ENCODE results near the gene DUSP28. TPM values are rescaled to one million over a fixed set of nuclear protein-coding genes. Genes with fewer than 3 reads are reported as not detected.

The DUSP28 gene
- total RNA-seq, 2 donors from 2014 or later, result 5.8 to 14.3 TPM

GRCh38 chr2:240523451-240524281 lies 36.5 kb upstream of the DUSP28 start:
- Histone ChIP-seq H3K4me3 (no peak overlapping the region), H3K27me3 (replicated peaks; ENCODE audit: insufficient read depth) (no peaks in the 10 kb centered on the region), H3K27ac (no peak overlapping the region), H3K9me3 (no peaks in the 10 kb centered on the region), H3K4me1 (ENCODE audit: control insufficient read depth in 1 of 2, low read depth in 2 of 2) (peaks cover 0 to 13% of the 10 kb centered on the region in 2 donors), H3K36me3 (peaks cover 12% of the 10 kb centered on the region)
- no peak for DNase-seq (ENCODE audit: low spot score)
- no peak for ATAC-seq (ENCODE audit: insufficient number of reproducible peaks, low FRiP score, low read depth)
- TF ChIP-seq, protein P1, sequence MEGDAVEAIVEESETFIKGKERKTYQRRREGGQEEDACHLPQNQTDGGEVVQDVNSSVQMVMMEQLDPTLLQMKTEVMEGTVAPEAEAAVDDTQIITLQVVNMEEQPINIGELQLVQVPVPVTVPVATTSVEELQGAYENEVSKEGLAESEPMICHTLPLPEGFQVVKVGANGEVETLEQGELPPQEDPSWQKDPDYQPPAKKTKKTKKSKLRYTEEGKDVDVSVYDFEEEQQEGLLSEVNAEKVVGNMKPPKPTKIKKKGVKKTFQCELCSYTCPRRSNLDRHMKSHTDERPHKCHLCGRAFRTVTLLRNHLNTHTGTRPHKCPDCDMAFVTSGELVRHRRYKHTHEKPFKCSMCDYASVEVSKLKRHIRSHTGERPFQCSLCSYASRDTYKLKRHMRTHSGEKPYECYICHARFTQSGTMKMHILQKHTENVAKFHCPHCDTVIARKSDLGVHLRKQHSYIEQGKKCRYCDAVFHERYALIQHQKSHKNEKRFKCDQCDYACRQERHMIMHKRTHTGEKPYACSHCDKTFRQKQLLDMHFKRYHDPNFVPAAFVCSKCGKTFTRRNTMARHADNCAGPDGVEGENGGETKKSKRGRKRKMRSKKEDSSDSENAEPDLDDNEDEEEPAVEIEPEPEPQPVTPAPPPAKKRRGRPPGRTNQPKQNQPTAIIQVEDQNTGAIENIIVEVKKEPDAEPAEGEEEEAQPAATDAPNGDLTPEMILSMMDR (IDR thresholded peaks at IDR 0.05), result no peak

DNA sequence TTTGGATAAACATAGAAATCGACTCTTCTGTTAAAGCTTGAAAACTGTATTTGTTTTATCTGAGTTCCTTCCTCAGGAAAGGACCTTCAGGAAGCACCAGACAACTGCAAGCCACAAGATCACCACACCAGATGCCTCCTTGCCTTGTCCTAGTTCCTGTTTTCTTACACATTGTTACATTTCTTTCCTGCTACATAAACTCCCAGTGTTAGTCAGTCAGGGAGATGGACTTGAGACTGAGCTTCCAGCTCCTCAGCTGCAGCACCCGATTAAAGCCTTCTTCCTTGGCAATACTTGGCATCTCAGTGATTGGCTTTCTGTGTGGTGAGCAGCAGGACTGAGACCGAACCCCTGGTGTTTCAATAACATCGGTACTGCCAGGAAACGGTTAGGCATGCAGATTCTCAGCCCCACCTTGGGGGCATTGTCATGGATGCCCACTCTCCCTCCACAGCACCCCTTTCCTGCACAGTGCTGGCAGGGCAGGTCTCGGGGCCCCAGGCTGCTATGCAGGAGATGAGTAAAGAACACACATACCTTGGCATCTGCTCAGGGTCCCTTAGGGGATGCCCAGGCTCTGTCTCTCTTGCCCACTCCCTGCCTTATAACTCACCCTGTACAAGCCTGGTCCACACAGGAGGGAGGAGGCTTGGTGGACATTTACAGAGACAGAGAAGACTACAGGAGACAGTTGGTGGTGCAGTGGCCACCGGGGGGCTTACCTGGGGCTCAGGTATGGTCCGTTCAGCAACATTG lies 35.0 kb upstream of the DUSP28 start:
- Histone ChIP-seq H3K36me3 (peaks cover 12% of the 10 kb centered on the region), H3K27ac (no peak overlapping the region), H3K27me3 (replicated peaks; ENCODE audit: insufficient read depth) (no peaks in the 10 kb centered on the region), H3K9me3 (no peaks in the 10 kb centered on the region), H3K4me1 (ENCODE audit: control insufficient read depth in 1 of 2, low read depth in 2 of 2) (peaks cover 0 to 5% of the 10 kb centered on the region in 2 donors), H3K4me3 (no peak overlapping the region)
- no peak for DNase-seq (ENCODE audit: low spot score)
- no peak for ATAC-seq (ENCODE audit: insufficient number of reproducible peaks, low FRiP score, low read depth)
- TF ChIP-seq, protein P1 (IDR thresholded peaks at IDR 0.05), result no peak

GRCh38 chr2:240525802-240526201 lies 34.4 kb upstream of the DUSP28 start:
- no peak for DNase-seq (ENCODE audit: low spot score)
- H3K27me3 ChIP-seq (replicated peaks; ENCODE audit: insufficient read depth), result no peaks in the 10 kb centered on the region
- no peak overlapping the region for H3K4me3 ChIP-seq
- TF ChIP-seq, protein P1 (IDR thresholded peaks at IDR 0.05), result no peak
- peaks cover 12% of the 10 kb centered on the region for H3K36me3 ChIP-seq
- ATAC-seq (ENCODE audit: insufficient number of reproducible peaks, low FRiP score, low read depth), result no peak
- H3K27ac ChIP-seq, result no peak overlapping the region
- no peaks in the 10 kb centered on the region for H3K4me1 ChIP-seq (ENCODE audit: control insufficient read depth in 1 of 2, low read depth in 2 of 2)
- H3K9me3 ChIP-seq, result no peaks in the 10 kb centered on the region

- Histone ChIP-seq H3K4me1 (ENCODE audit: control insufficient read depth in 1 of 2, low read depth in 2 of 2) (no peaks in the 10 kb centered on the region), H3K27ac (no peak overlapping the region), H3K27me3 (replicated peaks; ENCODE audit: insufficient read depth) (no peaks in the 10 kb centered on the region), H3K4me3 (no peak overlapping the region), H3K36me3 (peaks cover 12% of the 10 kb centered on the region), H3K9me3 (no peaks in the 10 kb centered on the region)
- ATAC-seq (ENCODE audit: insufficient number of reproducible peaks, low FRiP score, low read depth), result no peak
- TF ChIP-seq, protein P1 (IDR thresholded peaks at IDR 0.05), result no peak
- no peak for DNase-seq (ENCODE audit: low spot score)
Measured at GRCh38 chr2:240526521-240526920, 33.6 kb upstream of the DUSP28 start.

- ATAC-seq (ENCODE audit: insufficient number of reproducible peaks, low FRiP score, low read depth) (no peak), DNase-seq (ENCODE audit: low spot score) (no peak)
- Histone ChIP-seq H3K4me3 (no peak overlapping the region), H3K27me3 (replicated peaks; ENCODE audit: insufficient read depth) (no peaks in the 10 kb centered on the region), H3K36me3 (peaks cover 12% of the 10 kb centered on the region), H3K27ac (no peak overlapping the region), H3K4me1 (ENCODE audit: control insufficient read depth in 1 of 2, low read depth in 2 of 2) (no peaks in the 10 kb centered on the region), H3K9me3 (peaks cover 3% of the 10 kb centered on the region)
- TF ChIP-seq, protein P1 (IDR thresholded peaks at IDR 0.05), result no peak
Measured at GRCh38 chr2:240527153-240527750, 32.9 kb upstream of the DUSP28 start.

Measured in thoracic aorta (tissue), 2 donors.